LNCAP (cell line): ENCODE data around the gene RANBP9.

Source experiments
- CTCF ChIP-seq: fragments of 450-650 bp; IDR thresholded peaks from 2 replicates; pipeline ENCODE4 v1.5.1; 2017; ENCODE audit warnings: mild to moderate bottlenecking

Gene RANBP9

GRCh38 chr6:13718123-13718458 lies 6.5 kb upstream of the RANBP9 start:
- no peak for TF ChIP-seq CTCF

GRCh38 chr6:13716955-13717295 lies 5.3 kb upstream of the RANBP9 start:
- no peak for TF ChIP-seq CTCF

GRCh38 chr6:13716225-13716954 lies 4.8 kb upstream of the RANBP9 start:
- TF ChIP-seq CTCF = no peak

GRCh38 chr6:13715444-13715883 lies 3.8 kb upstream of the RANBP9 start:
- TF ChIP-seq CTCF = no peak

- no peak for TF ChIP-seq CTCF
Measured at GRCh38 chr6:13712599-13712898, 914 bp upstream of the RANBP9 start.

GRCh38 chr6:13711324-13711732 lies 307 bp downstream of the RANBP9 start:
- TF ChIP-seq CTCF = peak; percentile 23; the same call in 1 of the 2 replicates

GRCh38 chr6:13710552-13711323 lies 897 bp downstream of the RANBP9 start:
- TF ChIP-seq CTCF = no peak
